ENCODE results near the gene UBE2F.

UBE2F gene

GRCh38 chr2:238069021-238069709, 102.4 kb downstream of the UBE2F start:
- no peak for FAIRE-seq
- DNase-seq (ENCODE audit: low spot score), result no peak

- FAIRE-seq (no peak), DNase-seq (ENCODE audit: low spot score) (no peak)
Measured at GRCh38 chr2:238069877-238070276, 103.1 kb downstream of the UBE2F start.

- FAIRE-seq, result no peak
- no peak for DNase-seq (ENCODE audit: low spot score)
Measured at GRCh38 chr2:238075397-238075796, 108.6 kb downstream of the UBE2F start.

GRCh38 chr2:238077292-238077691, 110.5 kb downstream of the UBE2F start:
- no peak for FAIRE-seq
- DNase-seq (ENCODE audit: low spot score), result no peak

- no peak for FAIRE-seq
- DNase-seq (ENCODE audit: low spot score), result no peak
Measured at GRCh38 chr2:238079874-238080327, 113.1 kb downstream of the UBE2F start.

GRCh38 chr2:238080518-238080917, 113.7 kb downstream of the UBE2F start:
- FAIRE-seq (no peak), DNase-seq (ENCODE audit: low spot score) (no peak)

- DNase-seq (ENCODE audit: low spot score), result no peak
- FAIRE-seq, result no peak
Measured at GRCh38 chr2:238081150-238081549, 114.3 kb downstream of the UBE2F start.

- FAIRE-seq (no peak), DNase-seq (ENCODE audit: low spot score) (no peak)
Measured at GRCh38 chr2:238081561-238081960, 114.7 kb downstream of the UBE2F start.

- FAIRE-seq (no peak), DNase-seq (ENCODE audit: low spot score) (no peak)
Measured at GRCh38 chr2:238082151-238082550, 115.3 kb downstream of the UBE2F start.

GRCh38 chr2:238082827-238083226, 116.0 kb downstream of the UBE2F start:
- DNase-seq (ENCODE audit: low spot score) (no peak), FAIRE-seq (no peak)

- DNase-seq (ENCODE audit: low spot score), result no peak
Measured at GRCh38 chr2:238083919-238084318, 117.1 kb downstream of the UBE2F start.

GRCh38 chr2:238084761-238085160, 117.9 kb downstream of the UBE2F start:
- no peak for FAIRE-seq
- no peak for DNase-seq (ENCODE audit: low spot score)

More at GRCh38 chr2:238083919-238084318, 117.1 kb downstream of the UBE2F start:
- no peak for FAIRE-seq

- DNase-seq (ENCODE audit: low spot score), result no peak
- no peak for FAIRE-seq
Measured at GRCh38 chr2:238085899-238086298, 119.1 kb downstream of the UBE2F start.

GRCh38 chr2:238087211-238087610, 120.4 kb downstream of the UBE2F start:
- DNase-seq (ENCODE audit: low spot score) (no peak), FAIRE-seq (no peak)

- DNase-seq (ENCODE audit: low spot score) (no peak), FAIRE-seq (no peak)
Measured at GRCh38 chr2:238090887-238091286, 124.1 kb downstream of the UBE2F start.

- no peak for DNase-seq (ENCODE audit: low spot score)
- FAIRE-seq, result no peak
Measured at GRCh38 chr2:238091436-238092060, 124.7 kb downstream of the UBE2F start.
